Thoracic aorta (tissue), 2 donors: ENCODE results near the gene ZDHHC14. TPM values are rescaled to one million over a fixed set of nuclear protein-coding genes. Genes with fewer than 3 reads are reported as not detected.

Experiments used
- ATAC-seq: fragments of 150-250 bp; one replicate; pipeline ENCODE4 v1.8.0; 2017; ENCODE audit warnings: low read depth; ENCODE audit not compliant: insufficient number of reproducible peaks, low FRiP score
- DNase-seq: peaks from one replicate; pipeline ENCODE4 v3.0.0-alpha.2; 2020; ENCODE audit warnings: low spot score
- H3K27ac ChIP-seq, 2 donors: fragments of 200-600 bp; sonication (generic); 1 replicate in 1 of 2; 2 replicates in 1 of 2; pipeline ENCODE4 v1.5.1; 2016; ENCODE audit warnings: mild to moderate bottlenecking in 2 of 2, moderate library complexity in 2 of 2
- H3K27me3 ChIP-seq: fragments of 200-600 bp; sonication (generic); replicated peaks from 2 replicates; pipeline ENCODE4 v1.6.0; 2016; ENCODE audit warnings: mild to moderate bottlenecking; ENCODE audit not compliant: insufficient read depth
- H3K36me3 ChIP-seq: fragments of 200-600 bp; sonication (generic); one replicate; pipeline ENCODE4 v1.5.1; 2016
- H3K4me1 ChIP-seq, 2 donors: fragments of 200-600 bp; sonication (generic); 1 replicate in 1 of 2; 2 replicates in 1 of 2; pipeline versions ENCODE4 v1.5.1 to v1.6.0; 2016; ENCODE audit warnings: low read depth in 2 of 2, mild to moderate bottlenecking in 1 of 2; ENCODE audit not compliant: control insufficient read depth in 1 of 2
- H3K4me3 ChIP-seq: fragments of 200-600 bp; sonication (generic); 2 replicates; pipeline ENCODE4 v1.5.1; 2016; ENCODE audit warnings: mild to moderate bottlenecking
- H3K9me3 ChIP-seq: fragments of 200-600 bp; sonication (generic); 2 replicates; pipeline ENCODE4 v1.5.1; 2016
- total RNA-seq, 2 donors: library from RNA; depleted of rRNA; stranded (reverse); fragments of >200 nt; gene quantifications; one replicate each; pipeline versions ENCODE4 v1.1.0 to v1.2.3, GENCODE V29; 2016
- TF ChIP-seq, protein P1 (sequence below): fragments of 200-600 bp; sonication (generic); IDR thresholded peaks from one replicate; pipeline ENCODE4 v1.5.1; 2019; ENCODE audit warnings: antibody characterized with exemption

ZDHHC14 gene
- total RNA-seq, 2 donors from 2014 or later, result 20.0 to 31.1 TPM

DNA sequence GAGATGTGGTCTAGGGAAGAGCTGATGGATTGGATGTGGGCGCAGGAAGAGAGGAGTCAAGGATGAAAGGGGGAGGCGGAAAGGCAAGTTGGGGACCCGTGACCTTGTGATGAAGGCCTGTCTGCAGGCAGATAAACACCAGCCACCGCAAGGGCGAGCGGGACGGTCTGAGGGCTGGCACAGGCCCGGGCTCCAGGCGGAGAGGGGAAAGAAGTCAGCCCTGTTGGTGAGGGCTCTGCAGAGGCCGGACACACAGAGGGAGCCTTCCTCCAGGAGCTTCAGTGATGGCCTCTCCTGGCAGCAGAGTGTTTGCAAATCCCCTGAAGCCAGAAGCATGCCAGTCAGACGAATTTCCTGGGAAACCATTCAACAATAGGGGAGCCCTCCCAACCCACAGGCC, 112.2 kb downstream of the ZDHHC14 start:
- no peak for ATAC-seq
- DNase-seq, result no peak
- H3K4me1 ChIP-seq, result no peaks in the 10 kb centered on the region
- no peaks in the 10 kb centered on the region for H3K9me3 ChIP-seq
- TF ChIP-seq, protein P1, sequence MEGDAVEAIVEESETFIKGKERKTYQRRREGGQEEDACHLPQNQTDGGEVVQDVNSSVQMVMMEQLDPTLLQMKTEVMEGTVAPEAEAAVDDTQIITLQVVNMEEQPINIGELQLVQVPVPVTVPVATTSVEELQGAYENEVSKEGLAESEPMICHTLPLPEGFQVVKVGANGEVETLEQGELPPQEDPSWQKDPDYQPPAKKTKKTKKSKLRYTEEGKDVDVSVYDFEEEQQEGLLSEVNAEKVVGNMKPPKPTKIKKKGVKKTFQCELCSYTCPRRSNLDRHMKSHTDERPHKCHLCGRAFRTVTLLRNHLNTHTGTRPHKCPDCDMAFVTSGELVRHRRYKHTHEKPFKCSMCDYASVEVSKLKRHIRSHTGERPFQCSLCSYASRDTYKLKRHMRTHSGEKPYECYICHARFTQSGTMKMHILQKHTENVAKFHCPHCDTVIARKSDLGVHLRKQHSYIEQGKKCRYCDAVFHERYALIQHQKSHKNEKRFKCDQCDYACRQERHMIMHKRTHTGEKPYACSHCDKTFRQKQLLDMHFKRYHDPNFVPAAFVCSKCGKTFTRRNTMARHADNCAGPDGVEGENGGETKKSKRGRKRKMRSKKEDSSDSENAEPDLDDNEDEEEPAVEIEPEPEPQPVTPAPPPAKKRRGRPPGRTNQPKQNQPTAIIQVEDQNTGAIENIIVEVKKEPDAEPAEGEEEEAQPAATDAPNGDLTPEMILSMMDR, result no peak
- no peaks in the 10 kb centered on the region for H3K27me3 ChIP-seq
- H3K4me3 ChIP-seq, result no peak overlapping the region
- H3K36me3 ChIP-seq, result no peaks in the 10 kb centered on the region
- no peak overlapping the region for H3K27ac ChIP-seq

DNA sequence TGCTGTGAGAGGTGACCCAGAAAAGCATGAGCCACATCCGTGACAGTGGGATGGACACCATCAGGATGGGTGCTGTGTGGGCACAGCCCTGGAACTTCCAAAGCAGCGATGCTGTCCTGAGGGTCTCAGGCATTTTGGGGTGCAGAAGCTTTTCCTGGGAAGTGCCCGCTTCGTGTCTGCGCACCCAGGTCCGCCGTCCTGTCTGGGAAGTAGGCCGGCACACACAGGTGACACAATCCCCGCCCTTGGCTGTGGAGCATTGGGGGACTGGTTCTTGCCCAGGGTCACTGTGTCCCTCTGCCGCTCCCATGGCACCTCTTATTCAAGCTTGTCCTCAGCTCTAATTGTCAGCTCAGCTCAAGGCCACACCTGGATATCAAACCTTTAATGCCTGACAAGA, 112.6 kb downstream of the ZDHHC14 start:
- no peaks in the 10 kb centered on the region for H3K9me3 ChIP-seq
- DNase-seq, result no peak
- TF ChIP-seq, protein P1, result no peak
- H3K27ac ChIP-seq, result no peak overlapping the region
- H3K4me3 ChIP-seq, result no peak overlapping the region
- H3K36me3 ChIP-seq, result no peaks in the 10 kb centered on the region
- ATAC-seq, result no peak
- H3K27me3 ChIP-seq, result no peaks in the 10 kb centered on the region
- no peaks in the 10 kb centered on the region for H3K4me1 ChIP-seq

DNA sequence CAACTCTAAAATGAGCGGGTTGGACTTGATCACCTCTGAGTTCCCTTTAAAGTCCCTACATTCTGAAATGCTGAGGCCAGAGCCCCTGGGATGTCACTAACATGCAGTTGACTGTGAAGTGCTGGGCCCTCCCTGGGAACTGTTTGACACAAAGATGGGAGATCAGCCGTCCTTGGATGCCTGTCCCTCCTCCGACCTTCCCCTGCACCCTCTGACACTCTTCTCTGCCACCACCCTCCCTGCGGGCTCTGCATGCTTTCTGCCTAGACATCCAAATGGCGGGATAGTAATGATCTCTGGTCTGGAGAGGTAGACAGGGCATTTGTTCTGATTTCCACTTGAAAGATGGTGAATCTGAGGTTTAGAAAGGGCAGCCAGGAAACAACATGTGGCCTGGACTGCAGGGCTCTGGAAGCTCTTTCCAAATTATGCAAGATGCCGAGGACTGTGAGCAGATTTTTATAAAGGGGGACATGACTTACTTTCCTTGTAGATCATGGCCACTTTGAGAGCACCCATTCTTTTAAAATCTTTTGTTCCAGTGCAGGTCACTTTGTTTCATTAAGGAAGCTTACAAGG, 113.2 kb downstream of the ZDHHC14 start:
- Histone ChIP-seq H3K27me3 (no peaks in the 10 kb centered on the region), H3K4me3 (no peak overlapping the region), H3K36me3 (no peaks in the 10 kb centered on the region), H3K4me1 (no peaks in the 10 kb centered on the region), H3K27ac (no peak overlapping the region), H3K9me3 (no peaks in the 10 kb centered on the region)
- TF ChIP-seq, protein P1, result no peak
- DNase-seq (no peak), ATAC-seq (no peak)

DNA sequence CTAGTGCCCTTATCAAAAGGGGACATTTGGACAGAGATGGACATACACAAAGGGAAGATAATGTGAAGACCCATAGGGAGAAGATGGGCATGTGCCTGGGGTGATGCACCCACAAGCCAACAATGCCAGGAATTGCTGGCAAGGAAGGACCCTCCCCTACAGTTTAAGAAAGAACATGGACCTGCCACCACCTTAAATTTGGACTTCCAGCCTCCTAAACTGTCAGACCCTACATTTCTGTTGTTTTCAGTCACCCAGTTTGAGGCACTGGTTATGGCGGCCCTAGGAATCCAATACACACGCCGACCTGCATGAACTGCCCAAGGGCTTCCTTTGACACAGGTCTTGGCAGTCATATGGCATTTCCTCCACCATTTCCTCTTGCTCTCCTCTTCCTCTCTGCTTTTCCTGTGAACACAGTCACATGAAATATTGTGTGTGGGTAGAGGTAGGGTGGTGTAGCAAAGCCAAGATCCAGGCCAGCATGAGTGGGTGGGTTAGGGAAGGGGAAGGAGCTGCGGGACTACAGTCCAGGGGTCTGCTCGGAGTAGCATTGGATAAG, 115.6 kb downstream of the ZDHHC14 start:
- TF ChIP-seq, protein P1, result no peak
- H3K9me3 ChIP-seq, result no peaks in the 10 kb centered on the region
- H3K27ac ChIP-seq, result no peak overlapping the region
- no peak overlapping the region for H3K4me3 ChIP-seq
- ATAC-seq (no peak), DNase-seq (no peak)
- H3K27me3 ChIP-seq, result no peaks in the 10 kb centered on the region
- no peaks in the 10 kb centered on the region for H3K36me3 ChIP-seq
- no peaks in the 10 kb centered on the region for H3K4me1 ChIP-seq

DNA sequence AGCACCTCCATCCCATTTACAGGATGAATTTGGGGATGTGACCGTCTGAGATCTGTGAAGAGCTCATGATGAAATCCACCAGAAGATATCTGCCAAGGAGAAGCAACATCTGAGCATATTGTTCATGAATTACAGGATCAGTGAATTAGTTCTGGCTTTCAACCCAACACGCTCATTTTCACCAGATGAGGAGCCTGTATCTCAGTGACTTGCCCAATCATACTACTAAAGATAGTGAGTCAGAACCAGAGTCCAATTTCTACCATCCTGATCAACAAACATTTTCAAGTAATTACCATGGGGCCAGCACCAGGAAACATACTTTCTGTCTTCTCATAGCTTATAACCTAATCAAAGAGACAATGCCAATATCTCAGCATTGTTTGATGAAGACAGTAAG, 116.6 kb downstream of the ZDHHC14 start:
- DNase-seq (no peak), ATAC-seq (no peak)
- no peaks in the 10 kb centered on the region for H3K27me3 ChIP-seq
- H3K27ac ChIP-seq, result no peak overlapping the region
- H3K9me3 ChIP-seq, result no peaks in the 10 kb centered on the region
- no peak overlapping the region for H3K4me3 ChIP-seq
- H3K36me3 ChIP-seq, result no peaks in the 10 kb centered on the region
- TF ChIP-seq, protein P1, result no peak
- H3K4me1 ChIP-seq, result no peaks in the 10 kb centered on the region
